ENCODE data around the gene USP17L19.
"Not testable (repeated sequence)": the region's sequence is repeated elsewhere in the genome, so short reads cannot be mapped to it uniquely, and the experiment has no call there.

DNA sequence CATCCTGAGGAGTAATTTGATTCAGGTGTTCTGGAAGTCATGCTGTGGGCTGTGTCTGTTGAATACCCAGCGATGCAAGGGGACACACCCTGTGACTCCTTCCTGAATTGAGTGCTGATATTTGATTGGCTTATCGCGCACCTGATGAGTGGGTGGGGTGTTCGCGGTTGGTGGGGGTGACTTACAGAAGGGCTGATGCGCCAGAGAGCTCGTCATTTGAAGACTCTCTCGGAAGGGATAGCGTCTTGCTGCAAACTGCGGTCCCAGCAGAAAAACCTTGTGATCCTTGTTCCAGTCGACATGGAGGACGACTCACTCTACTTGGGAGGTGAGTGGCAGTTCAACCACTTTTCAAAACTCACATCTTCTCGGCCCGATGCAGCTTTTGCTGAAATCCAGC lies 38.1 kb upstream of the USP17L19 start, which contains the start of gene USP17L11:
- TF ChIP-seq POLR2A (IDR thresholded peaks at IDR 0.05; ENCODE audit: extremely low read depth, insufficient read length); CTCF (IDR thresholded peaks at IDR 0.05; ENCODE audit: low read depth, low read length); MYC (IDR thresholded peaks at IDR 0.05; ENCODE audit: low read depth, low read length): not testable (repeated sequence)
- TF ChIP-seq, protein P1, sequence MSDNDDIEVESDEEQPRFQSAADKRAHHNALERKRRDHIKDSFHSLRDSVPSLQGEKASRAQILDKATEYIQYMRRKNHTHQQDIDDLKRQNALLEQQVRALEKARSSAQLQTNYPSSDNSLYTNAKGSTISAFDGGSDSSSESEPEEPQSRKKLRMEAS (IDR thresholded peaks at IDR 0.05; ENCODE audit: low read depth, low read length): not testable (repeated sequence)
